HUES64 (cell line): ENCODE measurements around the gene DOCK9.

ENCODE experiments used
- H3K27ac ChIP-seq: 2 replicates; pipeline ENCODE4 v1.7.0; 2013; ENCODE audit warnings: low read depth, low read length, inconsistent platforms
- H3K27me3 ChIP-seq: 2 replicates; pipeline ENCODE4 v1.6.1; 2013; ENCODE audit warnings: mild to moderate bottlenecking, low read length; ENCODE audit not compliant: insufficient read depth
- H3K36me3 ChIP-seq: 2 replicates; pipeline ENCODE4 v1.6.1; 2013; ENCODE audit warnings: mild to moderate bottlenecking, low read length; ENCODE audit not compliant: insufficient read depth
- H3K4me1 ChIP-seq: 2 replicates; pipeline ENCODE4 v1.6.1; 2013; ENCODE audit warnings: mild to moderate bottlenecking, low read length, moderate library complexity; ENCODE audit not compliant: insufficient read depth
- H3K4me3 ChIP-seq: 2 replicates; pipeline ENCODE4 v1.5.1; 2013; ENCODE audit warnings: mild to moderate bottlenecking, low read length, moderate library complexity
- H3K9ac ChIP-seq: 2 replicates; pipeline ENCODE4 v1.6.1; 2013; ENCODE audit warnings: mild to moderate bottlenecking, low read depth, low read length
- H3K9me3 ChIP-seq: 2 replicates; pipeline ENCODE4 v1.6.1; 2013; ENCODE audit warnings: low read depth, low read length; ENCODE audit not compliant: insufficient read depth
- WGBS: fragments of 150-250, 120-280 bp; methylation state at CpG from one replicate; pipeline ENCODE4 v1.1.7; 2013; ENCODE audit warnings: missing lambda C conversion rate; 5-methylcytosine and 5-hydroxymethylcytosine counted together

DOCK9 gene

GRCh38 chr13:98868932-98869331, 108.9 kb downstream of the DOCK9 start:
- H3K9me3 ChIP-seq = peaks cover 9% of the 10 kb centered on the region
- no peak overlapping the region for H3K27ac ChIP-seq
- H3K9ac ChIP-seq = no peak overlapping the region
- 0 out of 2 replicates have a peak, but pooled peaks cover 2% of the 10 kb centered on the region for H3K36me3 ChIP-seq
- H3K27me3 ChIP-seq = no peaks in the 10 kb centered on the region
- H3K4me1 ChIP-seq = no peaks in the 10 kb centered on the region
- WGBS = 92% methylated on average over 3 of the region's 3 CpGs
- H3K4me3 ChIP-seq = no peak overlapping the region

- H3K36me3 ChIP-seq = 0 out of 2 replicates have a peak, but pooled peaks cover 4% of the 10 kb centered on the region
- 40% methylated on average over 1 of the region's 1 CpG for WGBS
Observed at GRCh38 chr13:98866882-98867281, 111.0 kb downstream of the DOCK9 start.

GRCh38 chr13:98860491-98860890, 117.4 kb downstream of the DOCK9 start:
- no peaks in the 10 kb centered on the region for H3K27me3 ChIP-seq
- no peaks in the 10 kb centered on the region for H3K9me3 ChIP-seq
- H3K9ac ChIP-seq = no peak overlapping the region
- H3K27ac ChIP-seq = no peak overlapping the region
- H3K36me3 ChIP-seq = 0 out of 2 replicates have a peak, but pooled peaks cover 8% of the 10 kb centered on the region
- H3K4me3 ChIP-seq = no peak overlapping the region
- WGBS = 84% methylated on average over 3 of the region's 6 CpGs
- no peaks in the 10 kb centered on the region for H3K4me1 ChIP-seq

More at GRCh38 chr13:98866882-98867281, 111.0 kb downstream of the DOCK9 start:
- H3K27ac ChIP-seq = no peak overlapping the region
- no peak overlapping the region for H3K4me3 ChIP-seq
- no peak overlapping the region for H3K9ac ChIP-seq
- H3K9me3 ChIP-seq = no peaks in the 10 kb centered on the region
- H3K4me1 ChIP-seq = no peaks in the 10 kb centered on the region
- H3K27me3 ChIP-seq = no peaks in the 10 kb centered on the region

GRCh38 chr13:98858191-98858590, 119.7 kb downstream of the DOCK9 start:
- Histone ChIP-seq H3K27ac (no peak overlapping the region), H3K27me3 (no peaks in the 10 kb centered on the region), H3K4me1 (no peaks in the 10 kb centered on the region), H3K36me3 (0 out of 2 replicates have a peak, but pooled peaks cover 8% of the 10 kb centered on the region), H3K9ac (no peak overlapping the region), H3K4me3 (no peak overlapping the region), H3K9me3 (no peaks in the 10 kb centered on the region)
- 84% methylated on average over 4 of the region's 4 CpGs for WGBS

- Histone ChIP-seq H3K36me3 (0 out of 2 replicates have a peak, but pooled peaks cover 4% of the 10 kb centered on the region), H3K27ac (no peak overlapping the region), H3K9me3 (no peaks in the 10 kb centered on the region), H3K4me3 (no peak overlapping the region), H3K9ac (no peak overlapping the region), H3K27me3 (no peaks in the 10 kb centered on the region), H3K4me1 (no peaks in the 10 kb centered on the region)
- WGBS = 75% methylated on average over 5 of the region's 5 CpGs
Observed at GRCh38 chr13:98856983-98857382, 120.9 kb downstream of the DOCK9 start.

- H3K9ac ChIP-seq = no peak overlapping the region
- H3K4me1 ChIP-seq = no peaks in the 10 kb centered on the region
- no peaks in the 10 kb centered on the region for H3K9me3 ChIP-seq
- no peaks in the 10 kb centered on the region for H3K27me3 ChIP-seq
- no peak overlapping the region for H3K27ac ChIP-seq
- no peaks in the 10 kb centered on the region for H3K36me3 ChIP-seq
- WGBS = 89% methylated on average over 6 of the region's 6 CpGs
- H3K4me3 ChIP-seq = no peak overlapping the region
Observed at GRCh38 chr13:98854448-98854847, 123.4 kb downstream of the DOCK9 start.

- H3K9ac ChIP-seq = no peak overlapping the region
- no peak overlapping the region for H3K27ac ChIP-seq
- H3K27me3 ChIP-seq = no peaks in the 10 kb centered on the region
- 88% methylated on average over 6 of the region's 6 CpGs for WGBS
- H3K4me3 ChIP-seq = no peak overlapping the region
- H3K9me3 ChIP-seq = no peaks in the 10 kb centered on the region
- no peaks in the 10 kb centered on the region for H3K36me3 ChIP-seq
- H3K4me1 ChIP-seq = no peaks in the 10 kb centered on the region
Observed at GRCh38 chr13:98853771-98854221, 124.1 kb downstream of the DOCK9 start.

- Histone ChIP-seq H3K4me1 (peaks cover 3% of the 10 kb centered on the region; the same call in 1 of the 2 replicates), H3K9ac (no peak overlapping the region), H3K9me3 (no peaks in the 10 kb centered on the region), H3K4me3 (no peak overlapping the region), H3K27me3 (no peaks in the 10 kb centered on the region), H3K27ac (no peak overlapping the region), H3K36me3 (no peaks in the 10 kb centered on the region)
- WGBS = 96% methylated on average over 6 of the region's 6 CpGs
Observed at GRCh38 chr13:98851276-98851675, 126.6 kb downstream of the DOCK9 start.

- Histone ChIP-seq H3K27me3 (no peaks in the 10 kb centered on the region), H3K4me1 (peaks cover 3% of the 10 kb centered on the region; the same call in 1 of the 2 replicates), H3K36me3 (no peaks in the 10 kb centered on the region), H3K4me3 (no peak overlapping the region), H3K9ac (no peak overlapping the region), H3K9me3 (no peaks in the 10 kb centered on the region), H3K27ac (no peak overlapping the region)
- WGBS = 96% methylated on average over 7 of the region's 7 CpGs
Observed at GRCh38 chr13:98848746-98849145, 129.1 kb downstream of the DOCK9 start.

GRCh38 chr13:98847780-98848179, 130.1 kb downstream of the DOCK9 start:
- Histone ChIP-seq H3K36me3 (no peaks in the 10 kb centered on the region), H3K4me3 (no peak overlapping the region), H3K9me3 (no peaks in the 10 kb centered on the region), H3K4me1 (peaks cover 3% of the 10 kb centered on the region; the same call in 1 of the 2 replicates), H3K9ac (no peak overlapping the region), H3K27me3 (no peaks in the 10 kb centered on the region), H3K27ac (no peak overlapping the region)
- WGBS = 47% methylated on average over 5 of the region's 5 CpGs

GRCh38 chr13:98846986-98847385, 130.9 kb downstream of the DOCK9 start:
- WGBS = 91% methylated on average over 4 of the region's 4 CpGs
- Histone ChIP-seq H3K27ac (no peak overlapping the region), H3K27me3 (no peaks in the 10 kb centered on the region), H3K4me1 (peaks cover 3% of the 10 kb centered on the region; the same call in 1 of the 2 replicates), H3K9ac (no peak overlapping the region), H3K4me3 (no peak overlapping the region), H3K9me3 (no peaks in the 10 kb centered on the region), H3K36me3 (no peaks in the 10 kb centered on the region)

GRCh38 chr13:98846521-98846920, 131.3 kb downstream of the DOCK9 start:
- H3K36me3 ChIP-seq = no peaks in the 10 kb centered on the region
- H3K4me1 ChIP-seq = peaks cover 3% of the 10 kb centered on the region; the same call in 1 of the 2 replicates
- no peaks in the 10 kb centered on the region for H3K27me3 ChIP-seq
- WGBS = 90% methylated on average over 5 of the region's 5 CpGs
- H3K9me3 ChIP-seq = no peaks in the 10 kb centered on the region
- no peak overlapping the region for H3K4me3 ChIP-seq
- no peak overlapping the region for H3K9ac ChIP-seq
- no peak overlapping the region for H3K27ac ChIP-seq
